Osteocyte (in vitro differentiated cells): ENCODE results near the gene CPA1. TPM values are rescaled to one million over a fixed set of nuclear protein-coding genes. Genes with fewer than 3 reads are reported as not detected.
A peak's percentile ranks its signal among the peaks of the same experiment; 100 is the strongest.

Experiments
- DNase-seq: peaks from one replicate; pipeline ENCODE4 v3.0.0; 2021; ENCODE audit warnings: mixed read lengths; ENCODE audit not compliant: unreplicated experiment; ENCODE audit errors: extremely low spot score
- H3K27ac Mint-ChIP-seq: one replicate; pipeline ENCODE4 v1.8.0; 2021; ENCODE audit warnings: mild to moderate bottlenecking, mixed read lengths; ENCODE audit not compliant: unreplicated experiment
- H3K27me3 Mint-ChIP-seq: one replicate; pipeline ENCODE4 v1.8.0; 2021; ENCODE audit warnings: mixed read lengths; ENCODE audit not compliant: unreplicated experiment
- H3K36me3 Mint-ChIP-seq: one replicate; pipeline ENCODE4 v1.8.0; 2021; ENCODE audit warnings: mixed read lengths; ENCODE audit not compliant: unreplicated experiment
- H3K4me1 Mint-ChIP-seq: one replicate; pipeline ENCODE4 v1.8.0; 2021; ENCODE audit warnings: mixed read lengths; ENCODE audit not compliant: unreplicated experiment
- H3K4me3 Mint-ChIP-seq: one replicate; pipeline ENCODE4 v1.8.0; 2021; ENCODE audit warnings: mild to moderate bottlenecking, moderate library complexity, mixed read lengths; ENCODE audit not compliant: unreplicated experiment
- H3K9me3 Mint-ChIP-seq: one replicate; pipeline ENCODE4 v1.8.0; 2021; ENCODE audit warnings: mixed read lengths; ENCODE audit not compliant: unreplicated experiment
- total RNA-seq: library from RNA; stranded (reverse); gene quantifications from 2 replicates; pipeline ENCODE4 v1.2.1, GENCODE V29; 2021
- TF ChIP-seq, protein P1 (sequence below): fragments of 200-600 bp; sonication (generic); IDR thresholded peaks from 2 replicates; pipeline ENCODE4 v1.5.0; 2021; ENCODE audit warnings: antibody characterized with exemption, mild to moderate bottlenecking, moderate library complexity

CPA1 gene
- total RNA-seq, 1 donor from 2014 or later, result not detected

DNA sequence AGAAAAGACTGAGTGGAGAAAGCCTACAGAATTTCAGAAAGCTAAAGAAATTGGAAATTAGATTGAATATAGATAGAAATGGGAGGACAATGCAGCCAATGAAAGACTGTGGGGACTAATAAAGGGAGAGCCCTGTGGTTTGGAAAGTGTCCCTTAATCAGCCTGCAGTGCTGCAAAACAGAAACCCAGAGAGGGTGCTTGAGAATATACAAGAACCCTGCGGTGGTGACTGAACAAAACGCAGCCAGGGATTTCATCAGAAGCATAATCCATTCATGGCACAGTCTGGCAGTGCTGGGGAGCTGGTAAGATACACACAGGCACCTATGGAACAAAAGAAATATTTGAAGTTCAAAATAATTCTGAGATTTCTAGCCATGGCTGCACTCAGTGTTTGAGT is 41.4 kb downstream of the CPA1 start:
- DNase-seq, result no peak
- peak overlapping the region; percentile 78 for H3K27ac Mint-ChIP-seq
- no peaks in the 10 kb centered on the region for H3K36me3 Mint-ChIP-seq
- H3K9me3 Mint-ChIP-seq, result no peaks in the 10 kb centered on the region
- no peaks in the 10 kb centered on the region for H3K27me3 Mint-ChIP-seq
- no peak overlapping the region for H3K4me3 Mint-ChIP-seq
- TF ChIP-seq, protein P1, sequence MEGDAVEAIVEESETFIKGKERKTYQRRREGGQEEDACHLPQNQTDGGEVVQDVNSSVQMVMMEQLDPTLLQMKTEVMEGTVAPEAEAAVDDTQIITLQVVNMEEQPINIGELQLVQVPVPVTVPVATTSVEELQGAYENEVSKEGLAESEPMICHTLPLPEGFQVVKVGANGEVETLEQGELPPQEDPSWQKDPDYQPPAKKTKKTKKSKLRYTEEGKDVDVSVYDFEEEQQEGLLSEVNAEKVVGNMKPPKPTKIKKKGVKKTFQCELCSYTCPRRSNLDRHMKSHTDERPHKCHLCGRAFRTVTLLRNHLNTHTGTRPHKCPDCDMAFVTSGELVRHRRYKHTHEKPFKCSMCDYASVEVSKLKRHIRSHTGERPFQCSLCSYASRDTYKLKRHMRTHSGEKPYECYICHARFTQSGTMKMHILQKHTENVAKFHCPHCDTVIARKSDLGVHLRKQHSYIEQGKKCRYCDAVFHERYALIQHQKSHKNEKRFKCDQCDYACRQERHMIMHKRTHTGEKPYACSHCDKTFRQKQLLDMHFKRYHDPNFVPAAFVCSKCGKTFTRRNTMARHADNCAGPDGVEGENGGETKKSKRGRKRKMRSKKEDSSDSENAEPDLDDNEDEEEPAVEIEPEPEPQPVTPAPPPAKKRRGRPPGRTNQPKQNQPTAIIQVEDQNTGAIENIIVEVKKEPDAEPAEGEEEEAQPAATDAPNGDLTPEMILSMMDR, result no peak
- peaks cover 34% of the 10 kb centered on the region for H3K4me1 Mint-ChIP-seq

DNA sequence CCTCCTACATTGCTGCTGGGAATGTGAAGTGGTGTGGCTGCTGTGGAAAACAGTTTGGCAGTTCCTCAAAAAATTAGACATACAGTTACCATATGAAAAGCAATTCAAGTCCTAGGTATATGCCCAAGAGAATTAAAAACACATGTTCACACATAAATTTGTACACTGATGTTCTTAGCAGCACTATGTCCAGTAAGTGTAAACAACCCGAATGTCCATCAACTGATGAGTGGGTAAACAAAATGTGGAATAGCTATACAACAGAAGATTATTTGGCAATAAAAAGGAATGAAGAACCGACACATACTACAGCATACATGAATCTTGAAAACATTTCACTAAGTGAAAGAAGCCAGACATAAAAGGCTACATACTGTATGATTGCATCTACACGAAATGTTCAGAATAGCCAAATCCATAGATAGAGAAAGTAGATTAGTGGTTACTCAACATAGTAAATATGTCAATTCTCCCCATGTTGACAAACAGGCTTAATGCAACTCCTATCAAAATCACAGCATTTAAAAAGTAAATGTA is 43.3 kb downstream of the CPA1 start:
- Mint-ChIP-seq H3K4me1 (peaks cover 27% of the 10 kb centered on the region), H3K9me3 (no peaks in the 10 kb centered on the region), H3K4me3 (no peak overlapping the region), H3K27me3 (no peaks in the 10 kb centered on the region), H3K27ac (no peak overlapping the region), H3K36me3 (no peaks in the 10 kb centered on the region)
- TF ChIP-seq, protein P1, result no peak
- no peak for DNase-seq

DNA sequence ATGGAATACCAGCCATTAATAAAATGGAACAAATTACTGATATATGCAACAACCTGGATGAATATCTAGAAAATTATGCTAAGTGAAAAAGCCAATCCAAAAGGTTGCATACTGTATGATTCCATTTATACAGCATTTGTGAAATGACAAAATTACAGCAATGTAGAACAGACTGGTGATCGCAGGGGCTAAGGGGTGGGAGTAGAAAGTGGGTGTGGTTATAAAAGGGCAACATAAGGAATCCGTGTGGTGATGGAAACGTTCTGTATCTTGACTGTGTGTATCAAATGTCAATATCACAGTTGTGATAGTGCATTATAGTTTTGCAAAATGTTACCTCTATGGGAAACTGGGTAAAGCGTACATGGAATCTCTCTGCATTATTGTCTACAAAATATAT is 45.5 kb downstream of the CPA1 start:
- Mint-ChIP-seq H3K4me1 (peaks cover 26% of the 10 kb centered on the region), H3K36me3 (no peaks in the 10 kb centered on the region), H3K9me3 (no peaks in the 10 kb centered on the region), H3K27ac (no peak overlapping the region), H3K27me3 (no peaks in the 10 kb centered on the region), H3K4me3 (no peak overlapping the region)
- no peak for DNase-seq
- TF ChIP-seq, protein P1, result no peak

DNA sequence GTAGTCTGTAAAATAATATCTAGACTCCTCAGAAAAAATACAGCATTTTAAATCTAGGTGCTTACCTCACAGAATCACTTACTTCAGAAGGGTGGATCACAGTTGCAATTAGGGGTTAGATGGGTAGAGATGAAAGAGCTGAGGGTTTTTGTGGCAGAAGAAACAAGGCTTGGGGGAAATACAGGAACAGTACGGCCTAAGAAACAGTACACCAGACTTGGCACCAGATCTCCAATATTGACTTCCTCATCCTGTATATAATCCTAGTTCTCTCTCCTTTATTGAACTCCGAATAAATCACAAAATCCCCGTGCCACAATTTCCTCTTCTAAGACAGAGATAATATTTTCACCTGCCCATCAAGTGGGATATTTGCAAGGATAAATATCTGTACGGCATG is 46.3 kb downstream of the CPA1 start:
- no peaks in the 10 kb centered on the region for H3K36me3 Mint-ChIP-seq
- no peaks in the 10 kb centered on the region for H3K9me3 Mint-ChIP-seq
- no peak for DNase-seq
- TF ChIP-seq, protein P1, result no peak
- H3K27ac Mint-ChIP-seq, result no peak overlapping the region
- peaks cover 18% of the 10 kb centered on the region for H3K4me1 Mint-ChIP-seq
- H3K4me3 Mint-ChIP-seq, result no peak overlapping the region
- H3K27me3 Mint-ChIP-seq, result no peaks in the 10 kb centered on the region

DNA sequence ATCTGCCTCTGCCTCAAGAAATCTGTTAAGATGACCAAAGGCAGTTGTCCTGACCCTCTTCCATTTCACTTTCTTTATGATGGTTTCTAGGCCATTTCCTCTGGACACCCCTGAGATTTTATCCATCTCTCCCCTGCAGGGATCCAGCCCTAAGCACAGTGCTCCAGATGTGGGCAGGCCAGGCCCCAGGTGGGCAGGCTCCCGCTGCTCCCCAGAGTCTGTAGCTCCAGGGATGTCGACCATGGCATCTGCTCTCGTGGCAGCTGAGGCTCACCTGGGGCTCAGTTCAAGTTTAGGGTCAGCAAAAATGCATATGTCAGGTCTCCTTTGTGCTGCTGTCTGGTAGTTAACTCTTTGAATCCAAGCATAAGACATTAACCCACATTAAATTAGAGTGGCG is 48.7 kb downstream of the CPA1 start:
- Mint-ChIP-seq H3K4me1 (peaks cover 8% of the 10 kb centered on the region), H3K27me3 (no peaks in the 10 kb centered on the region), H3K4me3 (no peak overlapping the region), H3K9me3 (no peaks in the 10 kb centered on the region), H3K27ac (peak overlapping the region; percentile 33), H3K36me3 (no peaks in the 10 kb centered on the region)
- TF ChIP-seq, protein P1, result no peak
- no peak for DNase-seq
